ENCODE results near the gene PSTPIP1. TPM values are rescaled to one million over a fixed set of nuclear protein-coding genes. Genes with fewer than 3 reads are reported as not detected.

Gene PSTPIP1
- total RNA-seq, 1 donor from 2014 or later = not detected

- no peak overlapping the region for H3K9ac ChIP-seq (ENCODE audit: low read length)
- no peak overlapping the region for H3K27ac Mint-ChIP-seq (ENCODE audit: unreplicated experiment)
- H3K4me1 Mint-ChIP-seq (ENCODE audit: low read depth, unreplicated experiment) = peaks cover 2% of the 10 kb centered on the region
- H3K4me2 ChIP-seq (ENCODE audit: low read length) = no peak overlapping the region
- H3K36me3 ChIP-seq (ENCODE audit: insufficient read depth, low read length) = no peaks in the 10 kb centered on the region
- H3K27me3 ChIP-seq (ENCODE audit: insufficient read depth, low read length) = no peaks in the 10 kb centered on the region
- peaks cover 5% of the 10 kb centered on the region for H3K4me1 ChIP-seq (ENCODE audit: insufficient read depth, low read length)
- H3K36me3 Mint-ChIP-seq (ENCODE audit: low read depth, unreplicated experiment) = no peaks in the 10 kb centered on the region
- no peak overlapping the region for H2AFZ ChIP-seq (ENCODE audit: low read depth, low read length)
- no peaks in the 10 kb centered on the region for H3K79me2 ChIP-seq (ENCODE audit: insufficient read depth, low read length)
- no peaks in the 10 kb centered on the region for H3K9me3 ChIP-seq (ENCODE audit: insufficient read depth, low read depth, low read length)
- no peaks in the 10 kb centered on the region for H4K20me1 ChIP-seq (ENCODE audit: insufficient read depth, low read length)
- H3K4me3 Mint-ChIP-seq (ENCODE audit: unreplicated experiment) = no peak overlapping the region
- FAIRE-seq (no peak), DNase-seq (ENCODE audit: low read depth) (no peak)
- H3K27ac ChIP-seq (ENCODE audit: low read depth, low read length) = no peak overlapping the region
- H3K9me3 Mint-ChIP-seq (ENCODE audit: unreplicated experiment) = no peaks in the 10 kb centered on the region
- no peak for TF ChIP-seq CTCF (IDR thresholded peaks at IDR 0.05; ENCODE audit: insufficient read depth, low read depth, low read length)
- TF ChIP-seq EZH2 (IDR thresholded peaks at IDR 0.05; ENCODE audit: insufficient read depth, low read length) = no peak
- H3K4me3 ChIP-seq (ENCODE audit: insufficient read depth, low read depth, low read length) = no peak overlapping the region
- H3K27me3 Mint-ChIP-seq (ENCODE audit: low read depth, unreplicated experiment) = peaks cover 29% of the 10 kb centered on the region
These were observed 1.7 kb upstream of the PSTPIP1 start for GRCh38 chr15:76993114-76993725.

GRCh38 chr15:76994001-76994400, 925 bp upstream of the PSTPIP1 start:
- no peaks in the 10 kb centered on the region for H3K36me3 ChIP-seq (ENCODE audit: insufficient read depth, low read length)
- Mint-ChIP-seq H3K27me3 (ENCODE audit: low read depth, unreplicated experiment) (peaks cover 32% of the 10 kb centered on the region), H3K4me1 (ENCODE audit: low read depth, unreplicated experiment) (peaks cover 2% of the 10 kb centered on the region), H3K27ac (ENCODE audit: unreplicated experiment) (no peak overlapping the region), H3K4me3 (ENCODE audit: unreplicated experiment) (no peak overlapping the region), H3K36me3 (ENCODE audit: low read depth, unreplicated experiment) (no peaks in the 10 kb centered on the region), H3K9me3 (ENCODE audit: unreplicated experiment) (no peaks in the 10 kb centered on the region)
- H3K9ac ChIP-seq (ENCODE audit: low read length) = no peak overlapping the region
- TF ChIP-seq CTCF (IDR thresholded peaks at IDR 0.05; ENCODE audit: insufficient read depth, low read depth, low read length) (no peak), EZH2 (IDR thresholded peaks at IDR 0.05; ENCODE audit: insufficient read depth, low read length) (no peak)
- H4K20me1 ChIP-seq (ENCODE audit: insufficient read depth, low read length) = no peaks in the 10 kb centered on the region
- no peak overlapping the region for H3K27ac ChIP-seq (ENCODE audit: low read depth, low read length)
- H3K4me3 ChIP-seq (ENCODE audit: insufficient read depth, low read depth, low read length) = no peak overlapping the region
- H3K79me2 ChIP-seq (ENCODE audit: insufficient read depth, low read length) = no peaks in the 10 kb centered on the region
- H2AFZ ChIP-seq (ENCODE audit: low read depth, low read length) = no peak overlapping the region
- DNase-seq (ENCODE audit: low read depth) = no peak
- no peaks in the 10 kb centered on the region for H3K27me3 ChIP-seq (ENCODE audit: insufficient read depth, low read length)
- no peak for FAIRE-seq
- peaks cover 5% of the 10 kb centered on the region for H3K4me1 ChIP-seq (ENCODE audit: insufficient read depth, low read length)
- no peaks in the 10 kb centered on the region for H3K9me3 ChIP-seq (ENCODE audit: insufficient read depth, low read depth, low read length)
- no peak overlapping the region for H3K4me2 ChIP-seq (ENCODE audit: low read length)

GRCh38 chr15:76994496-76994895, 430 bp upstream of the PSTPIP1 start:
- H2AFZ ChIP-seq (ENCODE audit: low read depth, low read length) = no peak overlapping the region
- no peak overlapping the region for H3K9ac ChIP-seq (ENCODE audit: low read length)
- no peak overlapping the region for H3K27ac Mint-ChIP-seq (ENCODE audit: unreplicated experiment)
- H3K4me1 Mint-ChIP-seq (ENCODE audit: low read depth, unreplicated experiment) = peaks cover 2% of the 10 kb centered on the region
- DNase-seq (ENCODE audit: low read depth) (no peak), FAIRE-seq (no peak)
- H3K9me3 Mint-ChIP-seq (ENCODE audit: unreplicated experiment) = no peaks in the 10 kb centered on the region
- no peak overlapping the region for H3K27ac ChIP-seq (ENCODE audit: low read depth, low read length)
- no peak overlapping the region for H3K4me3 ChIP-seq (ENCODE audit: insufficient read depth, low read depth, low read length)
- H3K27me3 Mint-ChIP-seq (ENCODE audit: low read depth, unreplicated experiment) = peaks cover 36% of the 10 kb centered on the region
- no peak overlapping the region for H3K4me3 Mint-ChIP-seq (ENCODE audit: unreplicated experiment)
- TF ChIP-seq EZH2 (IDR thresholded peaks at IDR 0.05; ENCODE audit: insufficient read depth, low read length) (no peak), CTCF (IDR thresholded peaks at IDR 0.05; ENCODE audit: insufficient read depth, low read depth, low read length) (no peak)
- no peaks in the 10 kb centered on the region for H3K79me2 ChIP-seq (ENCODE audit: insufficient read depth, low read length)
- H3K36me3 Mint-ChIP-seq (ENCODE audit: low read depth, unreplicated experiment) = no peaks in the 10 kb centered on the region
- no peaks in the 10 kb centered on the region for H3K36me3 ChIP-seq (ENCODE audit: insufficient read depth, low read length)
- no peaks in the 10 kb centered on the region for H4K20me1 ChIP-seq (ENCODE audit: insufficient read depth, low read length)
- no peaks in the 10 kb centered on the region for H3K9me3 ChIP-seq (ENCODE audit: insufficient read depth, low read depth, low read length)
- H3K4me2 ChIP-seq (ENCODE audit: low read length) = no peak overlapping the region
- H3K4me1 ChIP-seq (ENCODE audit: insufficient read depth, low read length) = peaks cover 5% of the 10 kb centered on the region
- no peaks in the 10 kb centered on the region for H3K27me3 ChIP-seq (ENCODE audit: insufficient read depth, low read length)
